ENCODE results near the gene ZNF550. TPM values are rescaled to one million over a fixed set of nuclear protein-coding genes. Genes with fewer than 3 reads are reported as not detected.

ZNF550 gene
- total RNA-seq = 12.8 TPM

- DNase-seq = peak; percentile 85
Observed at GRCh38 chr19:57559404-57560025, at the start of gene ZNF550. Gene ZNF550, minus strand, starts transcription at chr19:57559863. Its CDS starts 181 bp downstream, at chr19:57559682.

- DNase-seq = no peak
Observed at GRCh38 chr19:57606931-57607330, 47.3 kb upstream of the ZNF550 start.

GRCh38 chr19:57599761-57600383 lies 40.2 kb upstream of the ZNF550 start, which contains the start of gene ZNF530:
Gene ZNF530, plus strand, starts transcription at chr19:57599885. Its CDS starts 4,461 bp downstream, at chr19:57604346.
- peak; percentile 90 for DNase-seq

GRCh38 chr19:57599377-57599760 lies 39.7 kb upstream of the ZNF550 start:
- no peak for DNase-seq

- no peak for DNase-seq
Observed at GRCh38 chr19:57587529-57587928, 27.9 kb upstream of the ZNF550 start.

GRCh38 chr19:57583521-57584416 lies 24.1 kb upstream of the ZNF550 start, which contains the start of gene ZIK1:
Gene ZIK1, plus strand, starts transcription at chr19:57584145. Its CDS starts 212 bp downstream, at chr19:57584357.
- peak; percentile 93 for DNase-seq

GRCh38 chr19:57583104-57583520 lies 23.4 kb upstream of the ZNF550 start:
- DNase-seq = no peak

- DNase-seq = peak; percentile 96
Observed at GRCh38 chr19:57578487-57579205, 19.0 kb upstream of the ZNF550 start, which contains the start of gene ZNF416. Gene ZNF416, minus strand, starts transcription at chr19:57578911. Its CDS starts 207 bp downstream, at chr19:57578704.

GRCh38 chr19:57576661-57577060 lies 17.0 kb upstream of the ZNF550 start:
- DNase-seq = no peak

- no peak for DNase-seq
Observed at GRCh38 chr19:57572415-57572947, 12.8 kb upstream of the ZNF550 start.

GRCh38 chr19:57570707-57571106 lies 11.0 kb upstream of the ZNF550 start:
- no peak for DNase-seq

GRCh38 chr19:57566396-57567265 lies 7.0 kb upstream of the ZNF550 start:
- DNase-seq = no peak

- no peak for DNase-seq
Observed at GRCh38 chr19:57563547-57563946, 3.9 kb upstream of the ZNF550 start.

- DNase-seq = no peak
Observed at GRCh38 chr19:57560049-57560491, 407 bp upstream of the ZNF550 start.

- DNase-seq = no peak
Observed at GRCh38 chr19:57559008-57559403, 657 bp downstream of the ZNF550 start.

- no peak for DNase-seq
Observed at GRCh38 chr19:57558525-57558924, 1.1 kb downstream of the ZNF550 start.

GRCh38 chr19:57557659-57558058 lies 2.0 kb downstream of the ZNF550 start:
- DNase-seq = no peak

- DNase-seq = no peak
Observed at GRCh38 chr19:57552432-57552831, 7.2 kb downstream of the ZNF550 start.

GRCh38 chr19:57546513-57546912 lies 13.2 kb downstream of the ZNF550 start:
- DNase-seq = no peak

- no peak for DNase-seq
Observed at GRCh38 chr19:57537953-57538547, 21.6 kb downstream of the ZNF550 start.
